ENCODE results near the gene GPRIN3. TPM values are rescaled to one million over a fixed set of nuclear protein-coding genes. Genes with fewer than 3 reads are reported as not detected.

The GPRIN3 gene
- total and polyA plus RNA-seq, 2 of the 13 experiments (the other 11 are each of a cell fraction or from before 2014, with no cell fraction given): not detected

GRCh38 chr4:89217604-89218003 lies 90.0 kb downstream of the GPRIN3 start (continued):
- TF ChIP-seq FOXK2 (IDR thresholded peaks at IDR 0.05) (no peak), RFXANK (CRISPR knock-in tag; IDR thresholded peaks at IDR 0.05) (no peak), AKAP8 (CRISPR knock-in tag; IDR thresholded peaks at IDR 0.05) (no peak)
- TF ChIP-seq, protein P1, sequence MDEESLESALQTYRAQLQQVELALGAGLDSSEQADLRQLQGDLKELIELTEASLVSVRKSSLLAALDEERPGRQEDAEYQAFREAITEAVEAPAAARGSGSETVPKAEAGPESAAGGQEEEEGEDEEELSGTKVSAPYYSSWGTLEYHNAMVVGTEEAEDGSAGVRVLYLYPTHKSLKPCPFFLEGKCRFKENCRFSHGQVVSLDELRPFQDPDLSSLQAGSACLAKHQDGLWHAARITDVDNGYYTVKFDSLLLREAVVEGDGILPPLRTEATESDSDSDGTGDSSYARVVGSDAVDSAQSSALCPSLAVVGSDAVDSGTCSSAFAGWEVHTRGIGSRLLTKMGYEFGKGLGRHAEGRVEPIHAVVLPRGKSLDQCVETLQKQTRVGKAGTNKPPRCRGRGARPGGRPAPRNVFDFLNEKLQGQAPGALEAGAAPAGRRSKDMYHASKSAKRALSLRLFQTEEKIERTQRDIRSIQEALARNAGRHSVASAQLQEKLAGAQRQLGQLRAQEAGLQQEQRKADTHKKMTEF (CRISPR knock-in tag; IDR thresholded peaks at IDR 0.05): no peak

DNA sequence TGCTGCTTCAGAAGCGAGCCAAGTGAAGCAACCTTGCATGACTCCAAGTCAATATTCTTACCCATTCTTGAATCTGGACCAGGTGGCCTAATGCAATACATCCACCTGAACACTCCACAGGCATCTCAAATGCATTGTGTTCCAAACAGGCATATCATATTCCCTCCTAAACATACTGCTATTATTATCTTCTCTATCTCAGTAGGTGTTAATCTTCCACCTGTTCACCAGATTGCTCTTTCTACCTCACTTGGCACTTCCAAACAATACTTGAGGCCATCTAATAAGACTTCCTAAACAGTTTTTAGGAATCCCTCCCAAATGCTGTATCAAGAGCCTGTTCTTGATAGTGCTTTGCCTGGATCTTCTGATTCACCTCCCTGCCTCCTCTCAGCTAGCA lies 90.7 kb downstream of the GPRIN3 start:
- CTCF ChIA-PET (ENCODE audit: low intra/inter-chr PET ratio, low total read pairs): no interaction called here
- no peak overlapping the region for H3K4me2 ChIP-seq (ENCODE audit: low read depth, low read length)
- no TSS peak for BruUV-seq (replicated peaks)
- TF ChIP-seq ZNF292 (CRISPR knock-in tag; IDR thresholded peaks at IDR 0.05; ENCODE audit: borderline replicate concordance, low read depth) (no peak), ZNF550 (CRISPR knock-in tag; IDR thresholded peaks at IDR 0.05; ENCODE audit: borderline replicate concordance) (no peak), TAF1 (CRISPR knock-in tag; IDR thresholded peaks at IDR 0.05) (no peak), HNF4G (IDR thresholded peaks at IDR 0.05; ENCODE audit: borderline replicate concordance, low read depth, low read length) (no peak), HNF4G (CRISPR knock-in tag; IDR thresholded peaks at IDR 0.05; ENCODE audit: borderline replicate concordance, low read depth) (no peak), ZNF441 (CRISPR knock-in tag; IDR thresholded peaks at IDR 0.05; ENCODE audit: borderline replicate concordance) (no peak), ZNF841 (CRISPR knock-in tag; IDR thresholded peaks at IDR 0.05; ENCODE audit: borderline replicate concordance) (no peak)
- H3K79me2 ChIP-seq (ENCODE audit: insufficient read depth, low read length): no peaks in the 10 kb centered on the region
- FAIRE-seq (no peak), DNase-seq (ENCODE audit: low spot score) (no peak), ATAC-seq (no peak)
- no peak overlapping the region for H3K4me3 ChIP-seq (replicated peaks in 1 of 3; ENCODE audit: insufficient read depth in 1 of 3, low read depth in 2 of 3, low read length in 3 of 3)
- no peaks in the 10 kb centered on the region for H3K27me3 ChIP-seq (ENCODE audit: control insufficient read depth in 1 of 2, insufficient read depth in 2 of 2, low read length in 2 of 2)
- 27% methylated on average over 1 of the region's 1 CpG for WGBS (ENCODE audit: low lambda C conversion rate)
- no peak overlapping the region for H3K27ac ChIP-seq (ENCODE audit: extremely low read length, insufficient read depth, low read length)
- in situ Hi-C loops (cut with HindIII; ENCODE audit: extremely low pct_ligation_motif_present, low pct_unique_long_range_greater_than_20kb): no loop called here
- no peaks in the 10 kb centered on the region for H4K20me1 ChIP-seq (ENCODE audit: insufficient read depth, low read length)
- POLR2A ChIA-PET: no interaction called here
- H3K9me3 ChIP-seq (ENCODE audit: low read length): no peaks in the 10 kb centered on the region
- H3K9ac ChIP-seq (ENCODE audit: insufficient read depth, low read depth, low read length): no peak overlapping the region
- no peak overlapping the region for H2AFZ ChIP-seq (ENCODE audit: low read length)
- peaks cover 21% of the 10 kb centered on the region for H3K4me1 ChIP-seq (ENCODE audit: insufficient read depth, low read length)
- no peaks in the 10 kb centered on the region for H3K36me3 ChIP-seq (replicated peaks in 1 of 2; ENCODE audit: control insufficient read depth in 1 of 2, insufficient read depth in 2 of 2, low read length in 2 of 2)
- intact Hi-C loops (cut with micrococcal nuclease; ENCODE audit: unreplicated experiment): no loop called here

All from HepG2 (cell line).